HCEC 1CT (cell line): ENCODE data around the gene TSR3.

Source experiments
- DNase-seq: peaks from one replicate; pipeline ENCODE4 v3.0.0-alpha.2; 2017

TSR3 gene

GRCh38 chr16:1351582-1352362 lies at the start of gene TSR3, which contains the start of gene GNPTG:
Gene TSR3, minus strand, starts transcription at chr16:1351878. Its CDS starts 74 bp downstream, at chr16:1351804.
Gene GNPTG, plus strand, starts transcription at chr16:1351931. Its CDS starts 35 bp downstream, at chr16:1351966.
- DNase-seq: peak; percentile 81

- no peak for DNase-seq
These were observed 49.5 kb upstream of the TSR3 start for GRCh38 chr16:1401061-1401757.

GRCh38 chr16:1398826-1399581 lies 47.3 kb upstream of the TSR3 start:
- no peak for DNase-seq

GRCh38 chr16:1398351-1398750 lies 46.7 kb upstream of the TSR3 start:
- no peak for DNase-seq

DNA sequence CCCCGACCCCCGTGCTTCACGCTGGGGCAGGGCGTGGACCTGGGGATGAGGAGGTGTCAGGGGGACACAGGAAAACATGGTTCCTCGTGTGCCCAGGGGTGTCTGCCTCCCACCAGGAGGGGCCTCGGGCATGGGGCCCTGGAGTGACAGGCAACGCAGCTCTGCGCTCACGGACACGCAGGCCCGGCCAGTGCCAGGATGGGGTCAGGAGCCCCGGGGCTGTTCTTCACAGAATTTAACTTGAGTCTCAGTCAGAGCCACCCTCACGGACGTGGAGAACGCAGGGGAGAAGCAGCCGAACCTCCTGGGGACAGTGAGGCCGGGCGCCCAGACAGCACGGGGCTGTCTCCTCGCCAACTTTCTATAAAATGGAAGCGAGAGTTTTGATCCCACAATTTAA lies 46.1 kb upstream of the TSR3 start:
- DNase-seq: no peak

GRCh38 chr16:1395444-1396031 lies 43.9 kb upstream of the TSR3 start:
- DNase-seq: no peak

GRCh38 chr16:1394367-1394951 lies 42.8 kb upstream of the TSR3 start:
- DNase-seq: no peak

- no peak for DNase-seq
These were observed 42.0 kb upstream of the TSR3 start for GRCh38 chr16:1393613-1394176.

GRCh38 chr16:1392826-1393225 lies 41.1 kb upstream of the TSR3 start:
- no peak for DNase-seq

DNA sequence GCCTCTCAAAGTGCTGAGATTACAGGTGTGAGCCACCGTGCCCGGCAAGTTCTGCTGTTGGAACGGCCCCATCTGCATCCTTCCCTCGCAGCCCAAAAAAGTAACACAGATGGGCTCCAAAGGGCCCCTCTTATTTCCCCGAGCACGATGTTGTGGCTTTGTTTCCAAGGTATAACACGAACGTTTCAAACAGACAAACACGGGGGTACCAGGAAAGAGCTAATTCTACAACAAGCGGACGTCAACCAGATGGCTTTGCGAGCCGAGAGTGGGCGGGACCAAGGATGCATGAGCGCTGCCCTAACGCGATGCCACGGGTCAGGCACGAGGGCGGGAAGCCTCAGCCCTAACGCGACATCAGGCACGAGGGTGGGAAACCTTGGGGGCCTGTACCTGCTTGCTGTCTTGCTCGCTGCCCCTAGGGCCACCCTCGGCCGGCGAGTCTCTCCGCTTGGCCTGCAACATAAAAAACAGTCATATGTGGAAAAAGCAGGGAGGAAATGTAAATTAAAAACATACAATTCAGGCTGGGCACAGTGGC lies 38.6 kb upstream of the TSR3 start:
- no peak for DNase-seq

GRCh38 chr16:1389762-1390161 lies 38.1 kb upstream of the TSR3 start:
- DNase-seq: no peak

- DNase-seq: no peak
These were observed 35.7 kb upstream of the TSR3 start for GRCh38 chr16:1387331-1387730.

DNA sequence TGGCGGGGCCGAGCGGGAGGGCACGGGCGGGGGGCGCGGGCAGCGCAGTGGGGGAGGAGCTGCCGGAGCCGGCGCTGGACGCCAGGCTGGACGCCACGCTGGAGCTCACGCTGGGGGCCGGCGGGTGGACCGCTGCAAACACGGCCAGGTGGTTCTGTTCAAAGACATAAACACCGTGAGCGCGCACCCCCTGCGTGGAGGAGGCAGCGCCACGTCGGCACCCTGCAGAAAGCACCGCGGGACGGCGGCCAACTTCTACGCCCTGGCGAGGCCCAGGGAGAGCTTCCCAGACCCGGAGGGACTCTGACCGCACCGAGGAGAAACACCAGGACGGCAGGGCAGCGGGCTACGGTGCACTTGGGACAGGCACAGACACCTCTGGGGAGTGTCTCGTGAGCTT lies 33.6 kb upstream of the TSR3 start:
- no peak for DNase-seq

- DNase-seq: no peak
These were observed 31.9 kb upstream of the TSR3 start for GRCh38 chr16:1383556-1383955.

DNA sequence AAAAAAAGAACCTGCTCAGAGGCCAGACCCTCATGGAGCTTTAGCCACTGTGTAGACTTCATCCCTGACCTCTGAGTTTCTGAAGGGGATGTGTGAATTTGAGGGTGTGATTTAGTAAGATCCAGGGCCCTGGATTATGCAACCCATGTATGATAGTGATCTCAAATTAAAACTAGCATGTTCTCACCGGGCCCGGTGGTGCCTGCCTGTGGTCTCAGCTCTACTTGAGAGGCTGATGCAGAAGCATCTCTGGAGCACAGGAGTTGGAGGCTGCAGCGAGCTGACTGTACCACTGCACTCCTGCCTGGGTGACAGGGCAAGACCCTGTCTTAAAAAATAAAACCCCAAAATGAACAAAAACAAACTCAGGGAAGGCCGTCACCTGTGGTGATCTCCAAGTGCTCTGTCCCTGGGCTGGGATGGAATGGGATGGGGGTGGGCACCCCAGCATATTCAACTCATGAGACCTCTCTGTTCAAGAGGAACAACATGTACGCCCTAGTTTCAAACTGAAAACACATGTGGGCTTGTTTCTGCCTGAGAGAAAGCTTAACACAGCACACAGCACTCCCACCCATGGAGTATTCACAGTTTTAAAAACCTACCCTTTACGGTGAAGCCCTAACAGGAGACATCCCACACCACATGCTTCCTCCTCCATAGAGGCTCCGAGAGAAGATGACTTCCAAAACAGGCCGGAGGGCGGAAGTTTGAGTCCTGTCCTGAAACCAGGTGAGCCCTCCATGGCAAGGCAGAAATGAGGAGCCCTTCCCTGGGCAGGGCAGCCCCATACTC lies 30.1 kb upstream of the TSR3 start:
- DNase-seq: no peak

GRCh38 chr16:1380195-1380594 lies 28.5 kb upstream of the TSR3 start:
- DNase-seq: no peak

DNA sequence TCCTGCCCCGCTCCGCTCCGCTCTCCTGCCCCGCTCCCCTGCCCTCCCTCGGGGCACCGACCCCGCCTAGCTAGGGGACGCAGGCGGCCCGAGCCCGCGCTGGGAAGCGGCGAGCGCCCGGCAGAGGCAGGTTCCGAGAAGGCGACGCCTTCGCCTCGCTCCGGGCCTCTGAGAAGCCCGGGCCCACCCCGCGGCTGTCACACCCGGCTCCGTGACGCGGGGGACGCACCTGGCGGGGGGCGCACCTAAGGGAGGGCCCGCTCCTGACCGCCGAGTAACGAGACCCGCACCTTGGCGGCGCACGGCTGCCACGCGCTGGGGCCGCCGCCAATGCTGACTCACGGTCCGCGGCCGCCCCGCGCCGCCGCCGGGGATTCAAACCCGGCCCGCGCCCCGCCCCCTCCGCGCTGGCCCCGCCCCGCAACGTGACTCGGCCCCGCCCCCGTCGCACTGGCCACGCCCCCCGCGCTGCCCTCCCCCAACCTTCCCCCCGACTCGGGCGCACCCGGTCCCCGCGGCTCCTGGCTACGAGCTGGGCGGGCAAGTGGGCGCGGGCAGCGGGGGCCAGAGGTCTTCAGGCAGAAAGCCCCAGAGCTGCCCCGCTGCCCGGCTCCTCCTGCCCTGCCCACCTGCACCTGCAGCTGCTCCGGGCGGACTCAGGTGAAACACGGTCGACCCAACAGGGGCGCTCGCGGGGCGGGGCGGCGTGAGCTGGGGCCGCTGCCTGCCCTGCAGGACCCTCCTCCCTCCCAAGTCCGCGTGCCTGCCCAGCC lies 27.8 kb upstream of the TSR3 start:
- peak; percentile 54 for DNase-seq

DNA sequence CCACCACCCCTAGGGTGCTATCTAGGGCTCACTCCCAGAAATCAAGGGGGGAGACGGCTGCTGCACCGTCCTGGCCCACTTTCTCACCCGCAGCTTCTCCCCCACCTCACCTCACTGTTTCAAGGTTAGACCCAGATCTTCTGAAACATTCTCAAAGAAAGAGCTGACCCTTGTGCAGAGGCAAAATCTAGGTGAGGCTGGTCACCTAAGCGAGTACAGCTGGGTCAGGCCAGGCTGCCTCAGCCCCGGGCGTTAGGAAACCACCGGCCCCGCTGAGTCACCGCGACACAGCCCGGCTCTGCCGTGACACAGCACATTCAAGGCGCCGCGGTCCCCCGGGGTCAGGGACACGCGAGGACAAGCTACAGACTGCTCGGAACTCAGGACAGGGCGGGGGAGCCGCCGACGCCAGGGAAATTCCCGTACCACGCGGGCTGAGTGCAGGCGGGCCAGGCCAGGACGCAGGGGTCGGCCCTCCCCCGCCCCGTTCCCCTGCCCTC lies 27.2 kb upstream of the TSR3 start:
- peak; percentile 64 for DNase-seq

- no peak for DNase-seq
These were observed 26.6 kb upstream of the TSR3 start for GRCh38 chr16:1378087-1378803.
